HepG2 (cell line): ENCODE data around the gene ITPK1. TPM values are rescaled to one million over a fixed set of nuclear protein-coding genes. Genes with fewer than 3 reads are reported as not detected.

Experiments
- ATAC-seq: fragments of 200-7000 bp; cut with Tn5 transposase; 3 replicates; pipeline ENCODE4 v1.9.1; 2020; ENCODE audit warnings: mild to moderate bottlenecking, moderate library complexity
- BruUV-seq: library from RNA; stranded (reverse); fragments of 400-500 nt; replicated peaks from 2 replicates; lab custom pipeline; 2021; lab: Mats Ljungman, UMichigan
- CTCF ChIA-PET: fragments of 300-600 bp; formaldehyde crosslinking; extraction: SDS; loops from one replicate; lab custom pipeline; 2021; ENCODE audit warnings: low total read pairs, inconsistent platforms, low intra/inter-chr PET ratio; lab: Yijun Ruan, JAX
- POLR2A ChIA-PET: fragments of 350-600 bp; sonication (Branson Sonifier 250); formaldehyde crosslinking; loops from one replicate; lab custom pipeline; 2020; ENCODE audit warnings: antibody characterized with exemption, inconsistent platforms; lab: Yijun Ruan, JAX
- DNase-seq: peaks from one replicate; pipeline ENCODE4 v3.0.0-alpha.2; 2015; ENCODE audit warnings: low spot score
- FAIRE-seq: peaks from 3 replicates; lab custom pipeline; 2011; peaks lifted over from hg19 to GRCh38; lab: Jason Lieb, UNC
- H2AFZ ChIP-seq: one replicate; pipeline ENCODE4 v1.6.1; 2011; ENCODE audit warnings: low read length, inconsistent platforms
- H3K27ac ChIP-seq: fragments of 300-600 bp; 3 replicates; pipeline ENCODE4 v1.8.0; 2011; ENCODE audit warnings: mixed run types, mild to moderate bottlenecking, mixed read lengths, low read length, inconsistent platforms; ENCODE audit not compliant: insufficient read depth; ENCODE audit errors: extremely low read length
- H3K27me3 ChIP-seq, 2 experiments: fragments of 200-600 bp in 1 of 2; 2 replicates in 1 of 2; 3 replicates in 1 of 2; pipeline versions ENCODE4 v1.6.0 to v1.8.0; 2011; ENCODE audit warnings: low read length in 2 of 2, mild to moderate bottlenecking in 2 of 2, moderate library complexity in 2 of 2, inconsistent platforms in 1 of 2; ENCODE audit not compliant: insufficient read depth in 2 of 2, control insufficient read depth in 1 of 2
- H3K36me3 ChIP-seq, 2 experiments: fragments of 200-600 bp in 1 of 2; replicated peaks in 1 of 2; 2 replicates in 1 of 2; 3 replicates in 1 of 2; pipeline versions ENCODE4 v1.5.1 to v1.8.0; 2011; ENCODE audit warnings: low read length in 2 of 2, inconsistent platforms in 1 of 2; ENCODE audit not compliant: insufficient read depth in 2 of 2, control insufficient read depth in 1 of 2
- H3K4me1 ChIP-seq: 2 replicates; pipeline ENCODE4 v1.5.1; 2012; ENCODE audit warnings: low read length, inconsistent platforms; ENCODE audit not compliant: insufficient read depth
- H3K4me2 ChIP-seq: 2 replicates; pipeline ENCODE4 v1.6.0; 2011; ENCODE audit warnings: low read depth, low read length, inconsistent platforms
- H3K4me3 ChIP-seq, 3 experiments: fragments of 200-600 bp in 1 of 3; sonication (generic), shearing (Covaris generic) in 1 of 3; replicated peaks in 1 of 3; 2 replicates each; pipeline ENCODE4 v1.5.1; 2011 to 2016; ENCODE audit warnings: low read length in 3 of 3, inconsistent platforms in 2 of 3, low read depth in 2 of 3, mild to moderate bottlenecking in 2 of 3, control low read depth in 1 of 3, mixed read lengths in 1 of 3; ENCODE audit not compliant: insufficient read depth in 1 of 3
- H3K79me2 ChIP-seq: one replicate; pipeline ENCODE4 v1.6.1; 2011; ENCODE audit warnings: low read length, inconsistent platforms; ENCODE audit not compliant: insufficient read depth
- H3K9ac ChIP-seq: 2 replicates; pipeline ENCODE4 v1.6.0; 2011; ENCODE audit warnings: mild to moderate bottlenecking, low read depth, low read length, inconsistent platforms; ENCODE audit not compliant: insufficient read depth
- H3K9me3 ChIP-seq: 2 replicates; pipeline ENCODE4 v1.5.1; 2012; ENCODE audit warnings: mild to moderate bottlenecking, low read length
- H4K20me1 ChIP-seq: 2 replicates; pipeline ENCODE4 v1.6.0; 2011; ENCODE audit warnings: inconsistent platforms, mild to moderate bottlenecking, low read length, moderate library complexity; ENCODE audit not compliant: insufficient read depth
- CEBPG ChIP-seq: IDR thresholded peaks from 2 replicates; pipeline ENCODE4 v1.6.1; 2016
- GTF3A ChIP-seq: sonication (generic); formaldehyde crosslinking; conservative IDR thresholded peaks from 2 replicates; pipeline ENCODE4 v1.4.0; 2020; ENCODE audit warnings: mild to moderate bottlenecking, missing genetic modification reagents
- MYC ChIP-seq: sonication (generic); formaldehyde crosslinking; IDR thresholded peaks from 2 replicates; pipeline ENCODE4 v1.9.0; 2021; ENCODE audit warnings: missing genetic modification reagents, borderline replicate concordance
- RAD21 ChIP-seq: fragments of 450-650 bp; formaldehyde crosslinking; IDR thresholded peaks from 2 replicates; pipeline ENCODE4 v1.5.0; 2020; ENCODE audit warnings: mild to moderate bottlenecking
- SMC3 ChIP-seq: IDR thresholded peaks from 2 replicates; pipeline ENCODE4 v1.6.1; 2011; ENCODE audit warnings: low read length, improper control_type of control experiment
- STAG1 ChIP-seq: sonication (generic); formaldehyde crosslinking; IDR thresholded peaks from 2 replicates; pipeline ENCODE4 v1.4.0; 2020; ENCODE audit warnings: missing genetic modification reagents
- XRCC5 ChIP-seq: fragments of 200-400 bp; formaldehyde crosslinking; optimal IDR thresholded peaks from 2 replicates; pipeline ENCODE3; 2017; ENCODE audit warnings: mild to moderate bottlenecking, low read length
- WGBS: methylation state at CpG from one replicate; pipeline ENCODE4 v1.1.6; 2017; ENCODE audit warnings: low lambda C conversion rate; 5-methylcytosine and 5-hydroxymethylcytosine counted together
- in situ Hi-C: cut with HindIII; loops from 2 replicates; pipeline ENCODE4 v1.10.0; 2017; ENCODE audit warnings: low pct_unique_long_range_greater_than_20kb; ENCODE audit not compliant: extremely low pct_ligation_motif_present
- intact Hi-C: fragments of 100-400 bp; cut with micrococcal nuclease; formaldehyde crosslinking; loops from one replicate; pipeline ENCODE4 v1.10.0; 2022; ENCODE audit not compliant: unreplicated experiment
- polyA plus RNA-seq, 8 experiments: library from polyadenylated mRNA; depleted of rRNA in 3 of 8; stranded (reverse) in 7 of 8; unstranded in 1 of 8; fragments of >200 nt; fragmentation: Illumina TruSeq in 4 of 8; extraction: Trizol in 4 of 8; gene quantifications; 2 replicates each; pipeline versions ENCODE4 v1.2.1 to v1.2.3, GENCODE V29; 2011 to 2016; ENCODE audit warnings: low read depth in 4 of 8, missing spikeins in 1 of 8, mixed read lengths in 1 of 8; ENCODE audit not compliant: insufficient read depth in 1 of 8
- total RNA-seq, 5 experiments: library from RNA; depleted of rRNA; stranded (reverse); fragments of >200 nt; fragmentation: Illumina TruSeq; extraction: Trizol; gene quantifications; 2 replicates each; pipeline ENCODE4 v1.2.3, GENCODE V29; 2016; ENCODE audit warnings: low read depth in 1 of 5
- TF ChIP-seq, protein P1 (sequence below): sonication (generic); formaldehyde crosslinking; conservative IDR thresholded peaks from 2 replicates; pipeline ENCODE4 v1.4.0; 2020; ENCODE audit warnings: mild to moderate bottlenecking, missing genetic modification reagents, moderate library complexity
- TF ChIP-seq, protein P2 (sequence below): sonication (generic); formaldehyde crosslinking; IDR thresholded peaks from 2 replicates; pipeline ENCODE4 v1.5.1; 2020; ENCODE audit warnings: mild to moderate bottlenecking, missing genetic modification reagents, moderate library complexity
- TF ChIP-seq, protein P3 (sequence below): sonication (generic); formaldehyde crosslinking; IDR thresholded peaks from 2 replicates; pipeline ENCODE4 v1.5.0; 2020; ENCODE audit warnings: mild to moderate bottlenecking, low read depth, missing genetic modification reagents, borderline replicate concordance
- TF ChIP-seq, protein P4 (sequence below): sonication (generic); formaldehyde crosslinking; IDR thresholded peaks from 2 replicates; pipeline ENCODE4 v1.5.0; 2020; ENCODE audit warnings: mild to moderate bottlenecking, missing genetic modification reagents, moderate library complexity

The ITPK1 gene
- total and polyA plus RNA-seq, 2 of the 13 experiments (the other 11 are each of a cell fraction or from before 2014, with no cell fraction given) = 20.5 to 47.5 TPM

DNA sequence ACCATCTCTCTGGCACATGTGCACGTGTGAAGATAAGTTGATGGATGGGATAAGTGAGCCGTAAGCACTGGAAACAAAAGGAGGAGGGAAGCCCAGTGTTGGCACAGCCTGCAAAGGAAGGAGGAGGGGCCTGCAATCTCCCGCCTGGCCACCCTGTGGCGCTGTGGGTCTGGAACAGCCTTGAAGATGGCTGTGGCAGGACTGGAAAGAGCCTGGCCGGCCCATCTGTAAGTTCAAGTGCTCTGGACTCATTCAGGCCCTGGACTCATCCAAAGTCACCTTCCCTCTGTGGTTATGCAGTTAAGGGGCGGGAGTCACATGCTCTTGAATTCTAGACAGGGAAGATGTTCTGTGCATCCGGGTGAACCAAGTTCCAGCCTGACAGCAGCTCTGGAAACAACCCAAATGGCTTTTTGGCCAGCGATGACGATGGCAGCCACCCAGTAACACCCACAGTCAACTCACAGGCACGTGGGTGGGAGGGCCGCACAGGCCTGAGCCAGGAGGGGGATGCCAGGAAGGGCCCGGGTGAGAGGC, 142.4 kb downstream of the ITPK1 start:
- in situ Hi-C loops (no loop called here), intact Hi-C loops (loop anchor here (1.0 to 5.0 kb wide), 2 partner anchors 47 to 164 kb away; no protein-coding TSS in a partner anchor)
- peak; percentile 23 for DNase-seq
- H3K27ac ChIP-seq = no peak overlapping the region
- no peak overlapping the region for H3K4me3 ChIP-seq
- no peaks in the 10 kb centered on the region for H4K20me1 ChIP-seq
- no peak overlapping the region for H3K9ac ChIP-seq
- ChIA-PET CTCF (interaction anchor here (1.3 to 1.7 kb wide), 3 partner anchors 140 to 166 kb away, joined by 4 to 10 read pairs (median 7); no protein-coding TSS in a partner anchor), POLR2A (no interaction called here)
- TF ChIP-seq, protein P1, sequence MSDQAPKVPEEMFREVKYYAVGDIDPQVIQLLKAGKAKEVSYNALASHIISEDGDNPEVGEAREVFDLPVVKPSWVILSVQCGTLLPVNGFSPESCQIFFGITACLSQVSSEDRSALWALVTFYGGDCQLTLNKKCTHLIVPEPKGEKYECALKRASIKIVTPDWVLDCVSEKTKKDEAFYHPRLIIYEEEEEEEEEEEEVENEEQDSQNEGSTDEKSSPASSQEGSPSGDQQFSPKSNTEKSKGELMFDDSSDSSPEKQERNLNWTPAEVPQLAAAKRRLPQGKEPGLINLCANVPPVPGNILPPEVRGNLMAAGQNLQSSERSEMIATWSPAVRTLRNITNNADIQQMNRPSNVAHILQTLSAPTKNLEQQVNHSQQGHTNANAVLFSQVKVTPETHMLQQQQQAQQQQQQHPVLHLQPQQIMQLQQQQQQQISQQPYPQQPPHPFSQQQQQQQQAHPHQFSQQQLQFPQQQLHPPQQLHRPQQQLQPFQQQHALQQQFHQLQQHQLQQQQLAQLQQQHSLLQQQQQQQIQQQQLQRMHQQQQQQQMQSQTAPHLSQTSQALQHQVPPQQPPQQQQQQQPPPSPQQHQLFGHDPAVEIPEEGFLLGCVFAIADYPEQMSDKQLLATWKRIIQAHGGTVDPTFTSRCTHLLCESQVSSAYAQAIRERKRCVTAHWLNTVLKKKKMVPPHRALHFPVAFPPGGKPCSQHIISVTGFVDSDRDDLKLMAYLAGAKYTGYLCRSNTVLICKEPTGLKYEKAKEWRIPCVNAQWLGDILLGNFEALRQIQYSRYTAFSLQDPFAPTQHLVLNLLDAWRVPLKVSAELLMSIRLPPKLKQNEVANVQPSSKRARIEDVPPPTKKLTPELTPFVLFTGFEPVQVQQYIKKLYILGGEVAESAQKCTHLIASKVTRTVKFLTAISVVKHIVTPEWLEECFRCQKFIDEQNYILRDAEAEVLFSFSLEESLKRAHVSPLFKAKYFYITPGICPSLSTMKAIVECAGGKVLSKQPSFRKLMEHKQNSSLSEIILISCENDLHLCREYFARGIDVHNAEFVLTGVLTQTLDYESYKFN (CRISPR knock-in tag) = no peak
- TF ChIP-seq GTF3A (CRISPR knock-in tag) (no peak), SMC3 (peak; percentile 56), MYC (CRISPR knock-in tag) (0 out of 2 replicates have a peak, but pooled peaks have one; percentile 18), XRCC5 (peak; percentile 41), STAG1 (peak; percentile 90), CEBPG (0 out of 2 replicates have a peak, but pooled peaks have one; percentile 18), RAD21 (CRISPR knock-in tag) (peak; percentile 87)
- TF ChIP-seq, protein P2, sequence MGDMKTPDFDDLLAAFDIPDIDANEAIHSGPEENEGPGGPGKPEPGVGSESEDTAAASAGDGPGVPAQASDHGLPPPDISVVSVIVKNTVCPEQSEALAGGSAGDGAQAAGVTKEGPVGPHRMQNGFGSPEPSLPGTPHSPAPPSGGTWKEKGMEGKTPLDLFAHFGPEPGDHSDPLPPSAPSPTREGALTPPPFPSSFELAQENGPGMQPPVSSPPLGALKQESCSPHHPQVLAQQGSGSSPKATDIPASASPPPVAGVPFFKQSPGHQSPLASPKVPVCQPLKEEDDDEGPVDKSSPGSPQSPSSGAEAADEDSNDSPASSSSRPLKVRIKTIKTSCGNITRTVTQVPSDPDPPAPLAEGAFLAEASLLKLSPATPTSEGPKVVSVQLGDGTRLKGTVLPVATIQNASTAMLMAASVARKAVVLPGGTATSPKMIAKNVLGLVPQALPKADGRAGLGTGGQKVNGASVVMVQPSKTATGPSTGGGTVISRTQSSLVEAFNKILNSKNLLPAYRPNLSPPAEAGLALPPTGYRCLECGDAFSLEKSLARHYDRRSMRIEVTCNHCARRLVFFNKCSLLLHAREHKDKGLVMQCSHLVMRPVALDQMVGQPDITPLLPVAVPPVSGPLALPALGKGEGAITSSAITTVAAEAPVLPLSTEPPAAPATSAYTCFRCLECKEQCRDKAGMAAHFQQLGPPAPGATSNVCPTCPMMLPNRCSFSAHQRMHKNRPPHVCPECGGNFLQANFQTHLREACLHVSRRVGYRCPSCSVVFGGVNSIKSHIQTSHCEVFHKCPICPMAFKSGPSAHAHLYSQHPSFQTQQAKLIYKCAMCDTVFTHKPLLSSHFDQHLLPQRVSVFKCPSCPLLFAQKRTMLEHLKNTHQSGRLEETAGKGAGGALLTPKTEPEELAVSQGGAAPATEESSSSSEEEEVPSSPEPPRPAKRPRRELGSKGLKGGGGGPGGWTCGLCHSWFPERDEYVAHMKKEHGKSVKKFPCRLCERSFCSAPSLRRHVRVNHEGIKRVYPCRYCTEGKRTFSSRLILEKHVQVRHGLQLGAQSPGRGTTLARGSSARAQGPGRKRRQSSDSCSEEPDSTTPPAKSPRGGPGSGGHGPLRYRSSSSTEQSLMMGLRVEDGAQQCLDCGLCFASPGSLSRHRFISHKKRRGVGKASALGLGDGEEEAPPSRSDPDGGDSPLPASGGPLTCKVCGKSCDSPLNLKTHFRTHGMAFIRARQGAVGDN = peak; percentile 36
- TF ChIP-seq, protein P3, sequence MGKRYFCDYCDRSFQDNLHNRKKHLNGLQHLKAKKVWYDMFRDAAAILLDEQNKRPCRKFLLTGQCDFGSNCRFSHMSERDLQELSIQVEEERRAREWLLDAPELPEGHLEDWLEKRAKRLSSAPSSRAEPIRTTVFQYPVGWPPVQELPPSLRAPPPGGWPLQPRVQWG (CRISPR knock-in tag) = no peak
- TF ChIP-seq, protein P4, sequence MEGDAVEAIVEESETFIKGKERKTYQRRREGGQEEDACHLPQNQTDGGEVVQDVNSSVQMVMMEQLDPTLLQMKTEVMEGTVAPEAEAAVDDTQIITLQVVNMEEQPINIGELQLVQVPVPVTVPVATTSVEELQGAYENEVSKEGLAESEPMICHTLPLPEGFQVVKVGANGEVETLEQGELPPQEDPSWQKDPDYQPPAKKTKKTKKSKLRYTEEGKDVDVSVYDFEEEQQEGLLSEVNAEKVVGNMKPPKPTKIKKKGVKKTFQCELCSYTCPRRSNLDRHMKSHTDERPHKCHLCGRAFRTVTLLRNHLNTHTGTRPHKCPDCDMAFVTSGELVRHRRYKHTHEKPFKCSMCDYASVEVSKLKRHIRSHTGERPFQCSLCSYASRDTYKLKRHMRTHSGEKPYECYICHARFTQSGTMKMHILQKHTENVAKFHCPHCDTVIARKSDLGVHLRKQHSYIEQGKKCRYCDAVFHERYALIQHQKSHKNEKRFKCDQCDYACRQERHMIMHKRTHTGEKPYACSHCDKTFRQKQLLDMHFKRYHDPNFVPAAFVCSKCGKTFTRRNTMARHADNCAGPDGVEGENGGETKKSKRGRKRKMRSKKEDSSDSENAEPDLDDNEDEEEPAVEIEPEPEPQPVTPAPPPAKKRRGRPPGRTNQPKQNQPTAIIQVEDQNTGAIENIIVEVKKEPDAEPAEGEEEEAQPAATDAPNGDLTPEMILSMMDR = peak; percentile 87
- WGBS = 86% methylated on average over 12 of the region's 12 CpGs
- peaks cover 0 to 14% of the 10 kb centered on the region in 2 experiments; a peak in 2 of 5 replicates for H3K36me3 ChIP-seq
- peaks cover 8% of the 10 kb centered on the region for H3K4me1 ChIP-seq
- BruUV-seq = no TSS peak
- no peak for FAIRE-seq
- peak; percentile 71 for ATAC-seq
- H2AFZ ChIP-seq = no peak overlapping the region
- H3K27me3 ChIP-seq = no peaks in the 10 kb centered on the region
- no peaks in the 10 kb centered on the region for H3K79me2 ChIP-seq
- peaks cover 4% of the 10 kb centered on the region for H3K9me3 ChIP-seq
- H3K4me2 ChIP-seq = no peak overlapping the region
